Stimulated activated CD8-positive, alpha-beta memory T cell treated with anti-CD3 and anti-CD28 coated beads, Interleukin-15, amount 100 ng/mL, for 1 hour (primary cell): ENCODE data around the gene SPINK8.
"Not testable (repeated sequence)": the region's sequence is repeated elsewhere in the genome, so short reads cannot be mapped to it uniquely, and the experiment has no call there.

Experiments used
- DNase-seq: peaks from one replicate; pipeline ENCODE4 v3.0.0-alpha.2; 2020; ENCODE audit warnings: low read depth

The SPINK8 gene

GRCh38 chr3:48333346-48334245, at the start of gene SPINK8:
SPINK8 (minus strand) TSS chr3:48333661; CDS start chr3:48328341, 5,320 bp downstream.
- not testable (repeated sequence) for DNase-seq

- no peak for DNase-seq
These were observed 39.5 kb upstream of the SPINK8 start for GRCh38 chr3:48372862-48373435.

- no peak for DNase-seq
These were observed 38.9 kb upstream of the SPINK8 start for GRCh38 chr3:48372377-48372770.

GRCh38 chr3:48371651-48372376, 38.4 kb upstream of the SPINK8 start, which contains the start of gene FBXW12:
FBXW12 (plus strand) TSS chr3:48372219; CDS start chr3:48372768, 549 bp downstream.
- no peak for DNase-seq

GRCh38 chr3:48370333-48370713, 36.9 kb upstream of the SPINK8 start:
- DNase-seq, result no peak

- no peak for DNase-seq
These were observed 36.4 kb upstream of the SPINK8 start for GRCh38 chr3:48369693-48370332.

GRCh38 chr3:48367201-48367600, 33.7 kb upstream of the SPINK8 start:
- DNase-seq, result no peak

GRCh38 chr3:48364840-48365239, 31.4 kb upstream of the SPINK8 start:
- no peak for DNase-seq

- no peak for DNase-seq
These were observed 28.5 kb upstream of the SPINK8 start for GRCh38 chr3:48361928-48362327.

GRCh38 chr3:48356419-48356818, 23.0 kb upstream of the SPINK8 start:
- no peak for DNase-seq

- DNase-seq, result no peak
These were observed 20.5 kb upstream of the SPINK8 start for GRCh38 chr3:48353987-48354386.

GRCh38 chr3:48352546-48352945, 19.1 kb upstream of the SPINK8 start:
- no peak for DNase-seq

- DNase-seq, result no peak
These were observed 14.0 kb upstream of the SPINK8 start for GRCh38 chr3:48347500-48347899.

- DNase-seq, result no peak
These were observed 12.6 kb upstream of the SPINK8 start for GRCh38 chr3:48345946-48346572.

- DNase-seq, result no peak
These were observed 11.5 kb upstream of the SPINK8 start for GRCh38 chr3:48344867-48345507.

- no peak for DNase-seq
These were observed 10.0 kb upstream of the SPINK8 start for GRCh38 chr3:48343432-48343831.

- DNase-seq, result no peak
These were observed 5.2 kb upstream of the SPINK8 start for GRCh38 chr3:48338635-48339034.

GRCh38 chr3:48337536-48337935, 4.1 kb upstream of the SPINK8 start:
- DNase-seq, result not testable (repeated sequence)

- DNase-seq, result not testable (repeated sequence)
These were observed 1.8 kb upstream of the SPINK8 start for GRCh38 chr3:48335286-48335685.

GRCh38 chr3:48334605-48335004, 1.1 kb upstream of the SPINK8 start:
- DNase-seq, result no peak
